Measurements from ENCODE around the gene VSIG1. TPM values are rescaled to one million over a fixed set of nuclear protein-coding genes. Genes with fewer than 3 reads are reported as not detected.

The VSIG1 gene
- 0.31 TPM for total RNA-seq

DNA sequence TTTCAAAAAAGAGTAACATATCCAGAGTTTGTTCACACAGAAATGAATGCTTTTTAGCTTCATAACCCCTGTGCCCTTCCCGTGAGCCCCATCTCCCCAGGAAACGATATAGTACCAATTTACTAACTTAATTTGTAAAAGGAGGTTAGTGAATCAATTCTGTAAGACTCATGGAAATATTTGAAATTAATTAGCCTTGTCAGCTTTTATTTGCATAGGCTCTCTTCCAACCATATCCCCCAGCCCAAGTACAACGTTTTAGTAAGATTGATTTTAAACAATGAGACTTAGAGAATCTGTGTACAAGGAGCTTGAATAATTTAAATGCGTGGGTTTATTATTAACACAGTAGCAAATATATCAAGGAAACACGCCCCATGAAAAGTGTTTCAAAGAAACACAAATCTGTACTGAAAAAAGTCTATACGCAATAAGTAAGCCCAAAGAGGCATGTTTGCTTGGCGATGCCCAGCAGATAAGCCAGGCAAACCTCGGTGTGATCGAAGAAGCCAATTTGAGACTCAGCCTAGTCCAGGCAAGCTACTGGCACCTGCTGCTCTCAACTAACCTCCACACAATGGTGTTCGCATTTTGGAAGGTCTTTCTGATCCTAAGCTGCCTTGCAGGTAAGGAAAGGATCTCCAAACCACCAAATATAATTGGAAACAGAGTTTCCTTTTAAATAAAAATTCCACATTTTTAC is at the start of gene VSIG1:
TSS of gene VSIG1 (plus strand) at position 512 of the 703 bp plus-strand sequence. CDS start at position 578, 66 bp downstream.

DNA sequence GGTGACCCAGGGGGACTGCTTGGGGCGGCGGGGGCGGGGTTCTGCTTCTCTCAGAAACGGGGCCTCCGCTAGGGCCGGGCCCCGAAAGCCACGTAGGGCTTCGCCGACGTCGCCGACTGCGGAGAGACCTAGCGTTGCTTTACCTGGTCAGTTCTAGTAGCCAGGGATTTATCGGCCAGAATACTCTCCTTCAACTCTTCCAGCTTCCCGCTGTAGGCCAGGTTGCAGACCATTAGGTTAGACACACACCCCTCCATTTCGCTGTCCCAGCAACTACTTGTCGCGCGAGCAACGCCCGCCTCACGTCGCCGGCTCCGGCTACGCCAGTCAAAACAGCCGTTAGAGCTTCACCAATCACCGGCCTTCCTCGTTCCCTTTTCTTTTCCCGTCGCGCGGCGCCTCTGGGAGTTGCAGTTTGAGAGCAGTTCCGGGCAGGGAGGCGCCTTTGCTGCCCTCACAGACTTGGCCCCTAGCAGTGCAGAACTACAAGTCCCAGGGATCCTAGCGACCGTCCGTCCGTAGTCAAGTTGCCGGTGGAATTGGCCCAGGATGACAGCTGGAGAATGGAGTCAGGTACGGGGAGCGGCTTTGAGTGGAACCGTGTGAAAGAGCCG is 46.5 kb downstream of the VSIG1 start, which contains the start of the genes ATG4A and PSMD10:
TSS of gene ATG4A (plus strand) at position 515 of the 614 bp plus-strand sequence. CDS start at position 564, 49 bp downstream.
TSS of gene PSMD10 (minus strand) at position 279 of the 614 bp plus-strand sequence. CDS start at position 257, 22 bp downstream.

Other genes with a start within 250 kb of the VSIG1 start
- gene MID2, start 219.2 kb upstream of the VSIG1 start, total RNA-seq = 12.2 TPM
- not detected for gene TEX13B, start 62.7 kb upstream of the VSIG1 start, total RNA-seq
- gene PSMD10, start 46.5 kb downstream of the VSIG1 start, total RNA-seq = 76.4 TPM
- gene ATG4A, start 46.7 kb downstream of the VSIG1 start, total RNA-seq = 5.9 TPM